Measurements from ENCODE around the gene STX18.

DNA sequence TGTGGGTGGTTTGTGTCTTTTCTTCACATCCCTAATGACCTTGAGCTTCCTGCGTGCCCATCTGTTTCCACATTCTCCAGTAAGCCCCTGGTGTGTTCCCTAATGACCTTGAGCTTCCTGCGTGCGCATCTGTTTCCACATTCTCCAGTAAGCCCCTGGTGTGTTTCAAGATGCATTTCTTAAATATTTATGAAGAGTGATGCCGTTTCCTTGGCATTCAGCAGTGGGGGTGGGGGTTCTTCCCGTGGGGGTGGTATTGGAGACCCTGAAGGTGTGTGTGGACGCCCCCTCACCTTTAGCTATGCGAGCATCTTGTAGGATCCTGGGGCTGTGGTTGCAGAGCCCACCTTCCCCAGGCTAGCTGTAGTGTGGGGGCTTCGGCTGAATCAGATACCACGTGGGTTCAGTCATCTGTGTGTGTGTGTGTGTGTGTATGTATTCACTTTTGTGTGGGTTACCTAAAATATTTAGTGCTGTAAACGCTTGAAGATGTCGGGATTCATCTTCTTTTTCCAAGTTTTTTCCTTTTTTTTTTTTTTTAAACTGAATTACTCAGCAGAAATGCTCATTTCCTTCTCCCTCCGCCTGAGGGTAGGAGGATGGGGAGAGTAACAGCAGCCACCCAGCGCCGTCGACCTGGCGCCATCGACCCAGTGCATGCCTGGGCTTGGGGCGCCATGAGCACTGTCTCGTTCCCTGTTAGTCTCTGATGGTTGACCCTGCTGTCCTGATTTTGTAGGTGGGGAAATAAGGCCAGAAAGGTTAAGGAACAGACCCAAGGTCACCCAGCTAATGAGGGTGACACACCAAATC lies 145.0 kb downstream of the STX18 start:
- TF ChIP-seq, protein P1, sequence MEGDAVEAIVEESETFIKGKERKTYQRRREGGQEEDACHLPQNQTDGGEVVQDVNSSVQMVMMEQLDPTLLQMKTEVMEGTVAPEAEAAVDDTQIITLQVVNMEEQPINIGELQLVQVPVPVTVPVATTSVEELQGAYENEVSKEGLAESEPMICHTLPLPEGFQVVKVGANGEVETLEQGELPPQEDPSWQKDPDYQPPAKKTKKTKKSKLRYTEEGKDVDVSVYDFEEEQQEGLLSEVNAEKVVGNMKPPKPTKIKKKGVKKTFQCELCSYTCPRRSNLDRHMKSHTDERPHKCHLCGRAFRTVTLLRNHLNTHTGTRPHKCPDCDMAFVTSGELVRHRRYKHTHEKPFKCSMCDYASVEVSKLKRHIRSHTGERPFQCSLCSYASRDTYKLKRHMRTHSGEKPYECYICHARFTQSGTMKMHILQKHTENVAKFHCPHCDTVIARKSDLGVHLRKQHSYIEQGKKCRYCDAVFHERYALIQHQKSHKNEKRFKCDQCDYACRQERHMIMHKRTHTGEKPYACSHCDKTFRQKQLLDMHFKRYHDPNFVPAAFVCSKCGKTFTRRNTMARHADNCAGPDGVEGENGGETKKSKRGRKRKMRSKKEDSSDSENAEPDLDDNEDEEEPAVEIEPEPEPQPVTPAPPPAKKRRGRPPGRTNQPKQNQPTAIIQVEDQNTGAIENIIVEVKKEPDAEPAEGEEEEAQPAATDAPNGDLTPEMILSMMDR (IDR thresholded peaks at IDR 0.05; ENCODE audit: extremely low read depth in 1 of 2, insufficient read depth in 1 of 2, low read depth in 1 of 2, low read length in 2 of 2) = no peak
- TF ChIP-seq POLR2A (IDR thresholded peaks at IDR 0.05; ENCODE audit: low read depth, low read length) (no peak), POLR2AphosphoS5 (IDR thresholded peaks at IDR 0.05; ENCODE audit: insufficient read depth, low read depth, low read length) (no peak), EZH2 (IDR thresholded peaks at IDR 0.05; ENCODE audit: borderline replicate concordance, low read depth, low read length, severe bottlenecking) (no peak), MYC (IDR thresholded peaks at IDR 0.05; ENCODE audit: low read depth, low read length) (no peak), FOS (IDR thresholded peaks at IDR 0.05; ENCODE audit: borderline replicate concordance, insufficient read depth, low read length) (no peak), GATA2 (IDR thresholded peaks at IDR 0.05; ENCODE audit: insufficient read depth, insufficient read length, low read depth, low read length) (no peak)
- TF ChIP-seq, protein P2, sequence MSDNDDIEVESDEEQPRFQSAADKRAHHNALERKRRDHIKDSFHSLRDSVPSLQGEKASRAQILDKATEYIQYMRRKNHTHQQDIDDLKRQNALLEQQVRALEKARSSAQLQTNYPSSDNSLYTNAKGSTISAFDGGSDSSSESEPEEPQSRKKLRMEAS (IDR thresholded peaks at IDR 0.05; ENCODE audit: insufficient read depth, insufficient read length) = no peak
